NCI-H748 treated with DMSO at 0.1 percent for 48 hours (cell line): ENCODE data around the gene HCN2.
A peak's percentile ranks its signal among the peaks of the same experiment; 100 is the strongest.

Experiments used
- DNase-seq: peaks from one replicate; lab custom pipeline; 2025; lab: John Stamatoyannopoulos, UW

HCN2 gene

GRCh38 chr19:656751-657559 lies 67.3 kb downstream of the HCN2 start:
- DNase-seq, result no peak

- DNase-seq, result no peak
Observed at GRCh38 chr19:657611-658010, 67.9 kb downstream of the HCN2 start.

- DNase-seq, result no peak
Observed at GRCh38 chr19:658059-658839, 68.6 kb downstream of the HCN2 start.

- no peak for DNase-seq
Observed at GRCh38 chr19:658916-659839, 69.5 kb downstream of the HCN2 start.

- DNase-seq, result no peak
Observed at GRCh38 chr19:660793-661426, 71.2 kb downstream of the HCN2 start.

- DNase-seq, result no peak
Observed at GRCh38 chr19:661427-662196, 71.9 kb downstream of the HCN2 start.

GRCh38 chr19:662207-662961 lies 72.7 kb downstream of the HCN2 start:
- DNase-seq, result no peak

GRCh38 chr19:662962-663681 lies 73.4 kb downstream of the HCN2 start, which contains the start of gene RNF126:
Gene RNF126, minus strand, starts transcription at chr19:663214. Its CDS starts 93 bp downstream, at chr19:663121.
- DNase-seq, result peak; percentile 59

GRCh38 chr19:663682-664117 lies 74.0 kb downstream of the HCN2 start:
- no peak for DNase-seq

- peak; percentile 30 for DNase-seq
Observed at GRCh38 chr19:664913-665443, 75.3 kb downstream of the HCN2 start.
